Measurements from ENCODE around the gene NFASC. TPM values are rescaled to one million over a fixed set of nuclear protein-coding genes. Genes with fewer than 3 reads are reported as not detected.

NFASC gene
- polyA plus RNA-seq, 3 donors, result 13.3 to 24.7 (median 13.9) TPM

- DNase-seq (ENCODE audit: low read depth in 3 of 3, low spot score in 2 of 3), result no peak
Observed at GRCh38 chr1:204975568-204976235, 105.0 kb downstream of the NFASC start.

GRCh38 chr1:204976646-204977045 is 106.0 kb downstream of the NFASC start:
- no peak for DNase-seq (ENCODE audit: low read depth in 3 of 3, low spot score in 2 of 3)

GRCh38 chr1:204977318-204977717 is 106.7 kb downstream of the NFASC start:
- DNase-seq (ENCODE audit: low read depth in 3 of 3, low spot score in 2 of 3), result no peak

GRCh38 chr1:204978782-204979181 is 108.1 kb downstream of the NFASC start:
- no peak for DNase-seq (ENCODE audit: low read depth in 3 of 3, low spot score in 2 of 3)

GRCh38 chr1:204979306-204979705 is 108.6 kb downstream of the NFASC start:
- no peak for DNase-seq (ENCODE audit: low read depth in 3 of 3, low spot score in 2 of 3)

- no peak for DNase-seq (ENCODE audit: low read depth in 3 of 3, low spot score in 2 of 3)
Observed at GRCh38 chr1:204979891-204980649, 109.4 kb downstream of the NFASC start.

- DNase-seq (ENCODE audit: low read depth in 3 of 3, low spot score in 2 of 3), result no peak
Observed at GRCh38 chr1:204980840-204981405, 110.3 kb downstream of the NFASC start.

- DNase-seq (ENCODE audit: low read depth in 3 of 3, low spot score in 2 of 3), result no peak
Observed at GRCh38 chr1:204983136-204983535, 112.5 kb downstream of the NFASC start.

GRCh38 chr1:204983881-204984280 is 113.2 kb downstream of the NFASC start:
- no peak for DNase-seq (ENCODE audit: low read depth in 3 of 3, low spot score in 2 of 3)

GRCh38 chr1:204984499-204984898 is 113.8 kb downstream of the NFASC start:
- DNase-seq (ENCODE audit: low read depth in 3 of 3, low spot score in 2 of 3), result no peak

- DNase-seq (ENCODE audit: low read depth in 3 of 3, low spot score in 2 of 3), result no peak
Observed at GRCh38 chr1:204986181-204986580, 115.5 kb downstream of the NFASC start.

GRCh38 chr1:204987689-204988088 is 117.0 kb downstream of the NFASC start:
- no peak for DNase-seq (ENCODE audit: low read depth in 3 of 3, low spot score in 2 of 3)

- DNase-seq (ENCODE audit: low read depth in 3 of 3, low spot score in 2 of 3), result no peak
Observed at GRCh38 chr1:204988196-204988595, 117.5 kb downstream of the NFASC start.

GRCh38 chr1:204989266-204990058 is 118.8 kb downstream of the NFASC start:
- peak in 1 of 3 donors; percentile 63 for DNase-seq (ENCODE audit: low read depth in 3 of 3, low spot score in 2 of 3)

- DNase-seq (ENCODE audit: low read depth in 3 of 3, low spot score in 2 of 3), result no peak
Observed at GRCh38 chr1:204990059-204990664, 119.5 kb downstream of the NFASC start.

GRCh38 chr1:204990721-204991341 is 120.2 kb downstream of the NFASC start:
- DNase-seq (ENCODE audit: low read depth in 3 of 3, low spot score in 2 of 3), result no peak

- no peak for DNase-seq (ENCODE audit: low read depth in 3 of 3, low spot score in 2 of 3)
Observed at GRCh38 chr1:204991342-204991844, 120.7 kb downstream of the NFASC start.

GRCh38 chr1:204992201-204992997 is 121.7 kb downstream of the NFASC start:
- no peak for DNase-seq (ENCODE audit: low read depth in 3 of 3, low spot score in 2 of 3)

- no peak for DNase-seq (ENCODE audit: low read depth in 3 of 3, low spot score in 2 of 3)
Observed at GRCh38 chr1:204992998-204993314, 122.3 kb downstream of the NFASC start.

All from right renal cortex interstitium (tissue), 3 donors.